CD4-positive, alpha-beta T cell treated with Interferon gamma for 1 hour (primary cell): ENCODE measurements around the gene AFF3.

Experiments
- DNase-seq: peaks from one replicate; pipeline ENCODE4 v3.0.0-alpha.2; 2020

AFF3 gene

DNA sequence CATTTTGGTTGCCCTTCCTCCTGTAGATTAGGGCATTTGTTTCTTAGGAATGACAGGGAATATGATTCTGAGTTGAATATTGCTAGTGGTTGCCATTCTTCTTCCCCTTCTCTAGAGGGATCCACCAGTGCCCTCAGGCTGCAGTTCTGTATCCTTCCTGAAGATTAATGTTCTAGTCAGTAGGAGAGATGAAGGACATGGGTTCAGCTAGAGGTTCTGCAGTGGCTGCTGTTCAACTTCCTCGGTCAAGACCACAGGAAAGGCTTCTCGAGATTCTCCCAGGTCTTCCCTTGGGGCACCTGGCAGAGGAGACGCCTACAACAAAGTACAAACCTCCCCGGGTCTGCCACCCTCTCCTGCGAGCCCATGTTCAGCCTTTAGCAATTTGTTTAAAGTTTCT, 325.5 kb downstream of the AFF3 start:
- DNase-seq: no peak

DNA sequence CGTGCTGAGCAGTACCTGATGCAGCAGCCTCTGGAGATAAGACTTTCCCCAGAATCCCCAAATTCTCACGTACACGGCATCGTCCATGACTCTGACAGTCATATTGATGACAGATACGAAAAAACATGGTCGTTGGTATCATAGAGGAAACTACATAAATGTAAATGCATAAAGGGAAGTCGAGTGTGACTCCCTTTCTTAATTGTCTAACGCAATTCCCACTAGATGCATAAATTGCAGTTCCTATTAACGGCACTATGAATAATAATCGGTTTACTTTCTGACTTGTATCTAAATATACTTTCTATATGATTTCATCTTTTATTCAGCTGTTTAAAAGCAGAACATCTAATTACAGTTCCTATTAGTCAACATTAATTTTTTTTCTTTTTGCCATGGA, 330.0 kb downstream of the AFF3 start:
- DNase-seq: no peak

DNA sequence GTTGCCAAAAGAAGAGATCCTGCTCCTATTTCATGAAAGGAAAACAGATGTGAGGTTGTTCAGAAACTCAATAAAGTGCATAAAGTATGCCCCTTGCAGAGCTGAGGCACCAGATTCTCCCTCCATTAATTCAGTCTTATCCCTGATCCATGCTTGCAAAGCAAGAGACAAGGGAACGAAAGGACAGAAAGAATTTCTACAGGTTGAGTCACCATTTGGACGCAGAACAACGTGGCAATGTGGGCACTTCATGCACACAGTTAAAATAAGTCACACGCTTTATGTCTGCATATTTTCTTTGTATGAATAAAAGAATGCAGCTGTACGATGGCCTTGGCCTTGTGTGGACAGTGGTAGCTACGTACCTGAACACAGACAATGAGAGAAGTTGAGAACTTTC, 330.8 kb downstream of the AFF3 start:
- no peak for DNase-seq

DNA sequence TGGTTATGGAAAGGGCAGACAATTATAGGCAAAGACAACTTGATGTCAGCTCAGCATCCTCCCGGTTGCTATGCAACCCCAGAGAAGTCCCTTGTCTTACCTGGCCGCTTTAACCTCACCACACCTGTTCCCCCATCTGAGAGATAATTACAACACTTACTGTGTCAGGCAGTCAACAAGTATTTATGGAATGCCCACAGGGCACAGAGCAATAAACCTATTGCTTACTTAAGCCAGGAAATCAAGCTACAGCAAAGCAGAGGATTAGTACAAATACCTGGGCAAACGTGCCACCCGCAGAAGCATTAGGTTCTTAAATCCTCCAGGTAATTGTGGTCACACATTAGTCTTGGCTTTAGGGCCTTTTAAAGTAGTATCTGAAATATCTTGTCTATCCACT, 332.2 kb downstream of the AFF3 start:
- DNase-seq: no peak

DNA sequence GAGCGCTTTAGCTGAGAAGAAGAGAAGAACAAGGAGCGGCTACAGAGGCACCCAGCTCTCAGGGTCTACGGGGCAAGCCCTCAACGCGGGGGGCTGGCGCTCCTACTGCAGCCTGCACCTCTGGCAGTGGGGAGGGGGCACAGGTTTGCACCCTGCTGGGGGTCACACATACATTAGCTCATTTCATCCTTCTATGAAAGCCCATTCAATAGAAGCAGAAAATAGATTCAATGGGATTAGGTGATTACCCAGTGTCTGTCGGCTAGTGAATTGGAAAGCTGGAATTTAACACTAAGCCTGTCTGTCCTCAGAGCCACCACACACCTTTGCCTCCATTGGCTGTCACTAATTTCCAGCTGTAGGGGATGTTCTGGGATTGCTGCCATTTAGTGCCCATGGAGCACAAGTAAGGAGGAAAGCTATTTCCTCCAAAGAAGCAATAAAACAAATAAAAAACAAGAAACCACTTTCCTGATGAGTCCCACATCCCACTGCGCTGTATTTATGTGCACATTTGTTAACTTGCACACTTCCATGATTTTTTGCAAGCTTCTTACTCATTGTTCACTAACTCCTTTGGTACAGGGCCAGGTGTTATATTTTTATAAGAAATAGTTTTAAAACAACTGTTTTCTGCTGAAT, 333.0 kb downstream of the AFF3 start:
- DNase-seq: no peak

DNA sequence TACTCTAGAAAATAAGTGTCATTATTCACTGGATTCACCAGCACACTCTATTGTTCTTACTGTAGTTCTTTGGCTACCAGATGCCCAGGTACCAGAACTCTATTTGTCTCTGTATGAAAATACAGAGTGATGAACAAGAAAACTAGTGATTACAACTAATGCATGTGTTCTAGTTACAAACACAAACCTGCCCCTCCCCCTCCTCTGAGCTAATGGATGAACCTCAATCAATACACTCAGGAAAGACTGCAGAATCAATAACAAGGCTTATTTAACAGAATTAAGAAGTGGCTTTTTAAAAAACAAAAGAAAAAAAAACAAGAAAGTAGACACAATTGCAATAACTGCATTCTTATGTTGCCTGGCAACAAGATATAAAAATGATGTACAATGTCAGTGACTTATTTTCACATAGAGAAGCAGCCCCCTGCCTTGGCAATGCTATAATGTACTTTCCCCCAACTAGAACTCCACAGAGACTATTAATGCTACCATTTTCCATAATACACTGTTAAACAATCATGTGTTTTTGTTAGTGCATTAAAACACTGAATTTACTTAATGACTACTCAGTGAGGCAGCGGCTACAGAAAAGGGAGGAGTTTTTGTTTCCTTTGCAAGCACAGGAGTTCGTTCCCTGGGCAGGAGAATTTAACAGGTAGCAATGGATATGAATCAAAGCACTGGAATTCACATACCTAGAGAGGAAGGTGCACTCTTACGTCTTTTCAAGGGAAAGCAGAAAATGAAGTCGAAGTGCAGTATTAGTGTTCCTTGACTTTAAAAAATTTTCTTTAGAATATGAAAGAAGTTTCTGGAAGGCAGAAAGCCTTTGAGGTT, 333.8 kb downstream of the AFF3 start:
- DNase-seq: no peak

DNA sequence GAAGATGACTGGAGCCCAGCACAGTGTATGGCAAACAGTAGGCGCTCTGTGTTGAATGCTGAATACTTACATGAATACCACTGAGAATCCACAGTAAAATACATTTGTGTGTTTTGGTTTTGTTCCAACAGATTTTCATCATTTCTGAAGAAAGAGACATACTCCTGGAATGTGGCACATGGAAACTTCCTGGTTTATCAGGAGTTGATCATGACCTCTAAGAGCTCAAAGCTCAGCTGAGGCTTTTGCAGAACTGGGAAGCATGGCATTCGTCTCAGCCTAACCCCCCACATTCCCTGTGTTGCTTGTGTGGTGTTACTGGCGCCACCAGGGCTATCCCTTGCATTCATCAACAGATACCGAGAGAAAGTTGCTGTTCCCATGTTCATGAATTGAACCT, 335.6 kb downstream of the AFF3 start:
- DNase-seq: no peak

DNA sequence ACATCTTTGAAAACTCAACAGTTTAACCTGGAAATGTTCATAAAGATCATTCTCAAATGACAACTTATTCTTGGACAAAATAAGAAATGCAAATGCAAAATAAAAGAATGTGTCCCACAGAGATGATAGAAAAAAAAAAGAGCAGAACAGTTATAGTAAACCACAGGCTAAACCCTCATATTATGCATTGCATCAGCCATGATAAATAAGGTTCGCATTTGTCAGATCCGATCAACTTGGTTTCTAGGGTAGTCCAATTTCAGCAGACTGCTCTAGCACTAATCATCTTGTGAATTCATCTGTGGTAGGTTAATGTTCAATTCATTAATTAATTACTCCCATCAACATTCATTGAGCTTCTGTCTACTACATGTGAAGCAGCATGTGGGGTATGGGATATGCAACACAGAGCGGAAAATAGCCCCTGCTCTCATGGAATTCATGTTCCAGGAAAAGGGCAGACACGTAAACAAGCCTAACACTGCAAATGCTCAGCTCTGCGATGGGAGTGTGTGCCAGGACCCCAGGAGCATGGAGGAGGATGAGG, 336.4 kb downstream of the AFF3 start:
- DNase-seq: no peak

DNA sequence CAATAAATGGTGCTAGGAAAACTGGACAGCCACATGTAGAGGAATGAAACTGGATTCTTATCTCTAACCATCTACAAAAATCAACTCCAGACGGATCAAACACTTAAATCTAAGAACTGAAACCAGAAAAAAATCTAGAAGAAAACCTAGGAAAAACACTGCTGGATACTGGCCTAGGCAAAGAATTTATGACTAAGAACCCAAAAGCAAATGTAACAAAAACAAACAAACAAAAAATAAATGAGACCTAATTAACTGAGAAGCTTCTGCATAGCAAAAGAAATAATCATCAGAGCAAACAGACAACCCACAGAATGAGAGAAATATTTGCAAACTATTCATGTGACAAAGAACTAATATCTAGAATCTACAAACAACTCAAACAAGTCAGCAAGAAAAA, 338.5 kb downstream of the AFF3 start:
- no peak for DNase-seq

DNA sequence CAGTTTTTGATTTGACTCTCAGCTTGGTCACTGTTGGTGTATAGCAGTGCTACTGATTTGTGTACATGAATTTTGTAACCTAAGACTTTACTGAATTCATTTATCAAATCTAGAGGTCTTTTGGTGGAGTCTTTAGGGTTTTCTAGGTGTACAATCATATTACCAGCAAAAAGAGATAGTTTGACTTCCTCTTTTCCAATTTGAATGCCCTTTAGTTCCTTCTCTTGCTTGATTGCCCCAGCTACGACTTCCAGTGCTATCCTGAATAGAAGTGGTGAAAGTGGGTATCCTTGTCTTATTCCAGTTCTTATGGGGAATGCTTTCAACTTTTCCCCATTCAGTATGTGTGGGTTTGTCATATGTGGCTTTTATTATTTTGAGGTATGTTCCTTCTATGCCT, 339.7 kb downstream of the AFF3 start:
- no peak for DNase-seq

DNA sequence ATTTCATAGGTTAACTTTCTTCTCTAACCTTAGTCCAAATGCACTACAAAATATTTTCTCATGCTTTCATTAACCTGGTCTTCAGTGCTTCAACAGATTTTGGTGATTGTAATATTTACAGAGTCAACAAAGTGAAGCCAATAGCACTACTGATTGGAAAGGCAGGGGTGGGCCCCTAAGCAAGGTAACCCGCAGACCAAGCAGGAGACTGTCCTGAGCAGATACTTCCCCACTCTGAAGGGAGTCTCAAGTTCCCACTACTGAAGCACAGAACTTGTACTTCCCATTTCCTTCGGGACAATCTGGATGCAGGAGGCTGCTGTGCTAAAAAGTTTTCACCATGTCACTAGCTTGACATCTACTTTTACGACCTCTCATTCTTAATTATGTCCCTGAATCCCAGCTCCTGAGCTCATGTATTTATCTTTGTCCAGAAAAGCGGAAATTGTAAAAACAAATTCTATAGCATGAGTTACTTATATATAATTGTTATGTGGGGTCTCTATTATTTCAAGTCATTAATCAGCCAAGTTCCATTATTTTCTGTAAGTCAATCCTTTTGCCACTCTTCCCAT, 341.0 kb downstream of the AFF3 start:
- DNase-seq: no peak

DNA sequence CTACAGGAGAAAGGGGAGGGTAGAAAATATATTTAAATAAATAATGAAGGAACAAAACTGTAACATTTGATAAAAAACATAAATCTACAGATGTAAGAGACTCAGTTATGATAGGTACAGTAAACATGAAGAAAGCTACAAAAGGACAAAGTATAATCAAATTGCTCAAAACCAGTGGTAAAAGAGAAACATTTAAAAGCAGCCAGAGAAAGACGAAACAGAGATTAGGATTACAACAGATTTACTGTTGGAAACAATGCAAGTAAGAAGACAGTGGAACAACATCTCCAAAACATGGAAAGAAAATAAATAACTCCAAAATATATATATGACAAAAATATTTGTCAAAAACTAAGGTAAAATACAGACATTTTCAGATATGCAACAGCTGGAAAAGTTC, 344.9 kb downstream of the AFF3 start:
- DNase-seq: no peak

DNA sequence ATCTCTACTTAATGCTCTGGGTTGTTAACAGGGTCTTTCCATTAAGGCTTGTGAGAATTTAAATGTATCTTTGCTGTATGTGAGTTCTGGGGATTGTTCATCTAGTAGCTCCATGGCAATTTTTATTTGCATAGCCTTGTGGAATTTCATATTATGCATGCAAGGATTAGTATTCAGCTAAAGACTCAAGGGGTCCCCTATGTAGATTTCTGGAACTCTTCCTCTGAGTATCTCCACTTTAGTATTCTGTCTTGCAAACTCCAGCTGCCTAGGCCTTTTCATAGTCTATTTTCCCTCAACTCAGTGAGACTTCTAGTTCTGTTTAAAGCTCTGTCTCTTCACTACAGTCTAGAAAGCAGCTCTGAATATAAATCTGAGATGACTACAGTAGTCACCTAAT, 348.0 kb downstream of the AFF3 start:
- no peak for DNase-seq

DNA sequence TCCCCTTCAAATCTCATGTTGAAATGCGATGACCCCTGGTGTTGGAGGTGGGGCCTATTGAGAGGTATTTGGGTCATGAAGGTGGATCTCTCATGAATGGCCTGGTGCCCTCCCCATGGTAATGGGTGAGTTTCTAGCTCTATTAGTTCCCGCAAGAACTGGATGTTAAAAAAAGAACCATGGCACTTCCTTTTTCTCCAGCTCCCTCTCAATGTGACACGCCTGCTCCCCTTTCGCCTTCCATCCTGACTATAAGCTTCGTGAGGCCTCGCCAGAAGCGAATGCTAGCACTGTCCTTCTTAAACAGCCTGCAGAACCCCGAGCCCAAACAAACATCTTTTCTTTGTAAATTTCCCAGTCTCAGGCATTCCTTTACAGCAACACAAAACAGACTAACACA, 349.4 kb downstream of the AFF3 start:
- DNase-seq: no peak

DNA sequence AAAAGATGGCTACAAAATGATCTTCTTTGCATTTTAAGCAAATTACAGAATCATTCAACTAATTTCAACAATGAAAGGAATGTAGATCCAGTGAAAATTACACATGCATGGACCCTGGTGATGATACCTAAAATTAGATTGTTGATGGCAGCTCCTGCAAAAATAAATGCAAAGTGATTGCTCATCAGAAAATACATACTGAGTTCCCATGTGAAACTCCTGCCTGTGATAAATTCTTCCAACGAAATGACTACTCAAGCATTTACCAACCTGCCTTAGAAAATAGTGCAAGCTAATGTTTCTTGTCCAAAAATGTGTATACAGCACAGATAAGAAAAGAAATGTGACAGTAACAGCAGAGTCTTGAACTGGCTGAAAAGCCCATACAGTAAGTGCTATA, 352.5 kb downstream of the AFF3 start:
- DNase-seq: no peak

DNA sequence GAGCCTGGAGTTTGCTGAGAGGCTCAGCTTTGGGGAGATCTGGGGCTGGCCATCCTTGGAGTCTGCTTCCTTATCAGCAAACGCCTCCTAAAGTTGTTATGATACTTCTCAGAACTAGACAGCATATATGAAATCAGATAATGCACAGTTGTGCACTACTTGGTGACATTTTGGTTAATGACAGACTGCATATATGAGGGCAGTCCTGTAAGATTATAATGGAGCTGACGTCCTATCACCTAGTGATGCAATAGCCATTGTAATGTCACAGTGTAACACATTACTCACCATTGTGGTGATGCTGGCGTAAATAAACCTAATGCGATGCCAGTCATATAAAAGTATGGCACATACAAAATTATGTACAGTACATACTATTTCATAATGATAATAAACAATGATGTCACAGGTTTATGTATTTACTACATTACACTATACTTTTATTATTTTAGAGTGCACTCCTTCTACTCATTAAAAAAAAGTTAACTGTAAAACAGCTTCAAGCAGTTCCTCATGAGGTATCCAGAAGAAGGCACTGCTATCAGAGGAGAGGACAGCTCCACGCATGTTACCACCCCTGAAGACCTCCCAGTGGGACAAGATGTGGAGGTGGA, 354.5 kb downstream of the AFF3 start:
- DNase-seq: no peak

DNA sequence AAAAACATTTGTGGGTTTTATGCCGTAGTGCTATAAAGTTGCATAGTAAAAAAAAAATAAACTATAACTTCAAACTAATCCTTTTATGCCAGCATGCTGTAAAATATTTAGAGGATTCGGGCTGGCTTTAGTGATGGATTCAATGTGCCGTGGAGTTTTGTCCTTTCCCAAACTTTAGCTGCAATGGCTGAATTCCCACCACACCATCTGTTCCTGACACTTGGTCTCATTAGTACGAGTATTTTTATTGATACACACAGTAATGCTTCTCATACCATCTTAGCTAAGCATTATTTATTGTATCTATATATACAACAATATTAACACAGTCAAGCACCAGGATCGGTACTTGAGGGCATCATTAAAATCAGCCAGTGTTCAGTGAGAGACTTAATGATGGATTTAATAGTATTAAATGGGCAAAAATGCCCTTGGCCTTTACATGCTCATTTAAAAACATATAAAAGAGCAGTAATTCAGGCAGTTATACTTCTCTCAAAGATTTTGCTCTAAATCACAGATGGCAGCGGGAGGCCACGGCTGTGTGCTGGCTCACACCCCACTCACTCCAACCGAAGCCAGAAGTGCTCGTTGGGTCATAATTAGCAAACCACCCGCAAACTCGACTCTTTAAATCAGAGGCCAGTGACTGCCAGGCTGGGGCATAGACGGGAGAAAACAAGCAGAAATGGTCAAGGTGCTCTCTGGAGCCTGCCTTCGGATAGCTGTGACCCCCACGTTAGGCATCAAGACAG, 355.6 kb downstream of the AFF3 start:
- no peak for DNase-seq

DNA sequence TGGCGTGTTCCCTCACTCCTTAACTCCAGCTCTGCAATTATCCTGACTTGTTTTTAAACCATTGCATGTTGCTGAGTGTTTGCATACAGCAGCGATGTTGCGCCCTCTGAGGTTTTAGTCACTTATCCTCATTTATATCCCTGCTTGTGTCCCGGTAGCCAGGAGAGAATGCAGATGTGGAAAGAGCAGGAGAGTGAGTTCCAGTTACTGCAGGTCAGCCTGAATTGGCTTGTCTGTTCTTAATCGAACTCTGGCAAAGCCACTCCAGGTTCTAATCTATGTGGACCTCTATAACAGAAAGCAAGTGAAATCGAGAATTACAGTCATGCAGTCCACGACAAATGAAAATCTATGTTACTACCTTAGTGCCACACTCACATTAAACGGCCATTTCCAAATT, 357.4 kb downstream of the AFF3 start:
- no peak for DNase-seq

DNA sequence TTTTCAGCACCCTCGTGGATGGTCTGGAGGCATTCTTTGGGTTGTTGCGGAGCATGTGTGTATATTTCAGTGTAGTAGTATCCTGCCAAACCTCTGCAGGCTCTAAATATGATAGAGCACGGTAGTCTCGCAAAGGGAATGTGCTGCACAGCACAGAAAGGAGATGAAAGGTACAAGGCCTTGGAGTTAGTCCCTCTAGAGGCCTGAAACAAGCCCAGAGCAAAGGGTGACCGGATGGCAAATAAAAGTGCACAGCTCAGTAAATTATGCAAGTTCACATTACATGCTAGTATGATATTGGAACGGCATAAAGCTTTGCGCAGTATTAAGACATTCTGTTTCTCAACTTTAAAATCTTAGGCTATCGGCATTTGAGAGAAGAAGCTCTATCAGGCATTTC, 358.1 kb downstream of the AFF3 start:
- DNase-seq: no peak

DNA sequence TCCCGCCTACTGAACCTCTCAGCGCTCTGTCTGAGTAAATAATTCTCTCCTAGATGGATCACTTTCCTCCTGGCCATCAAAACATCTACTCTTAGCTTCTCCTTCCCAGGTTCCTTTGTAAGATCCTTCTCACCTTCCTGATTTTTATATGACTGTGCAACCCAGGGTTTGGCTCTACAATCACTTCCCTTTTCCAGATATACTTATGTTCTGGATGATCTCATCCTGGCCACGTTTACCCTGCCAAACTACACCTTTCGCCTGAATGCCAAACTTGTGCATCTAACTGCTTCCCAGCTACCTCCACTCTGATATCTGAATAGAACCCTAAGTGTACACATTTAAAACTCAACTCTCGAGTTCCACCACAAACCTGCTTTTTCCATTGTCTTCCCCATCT, 362.1 kb downstream of the AFF3 start:
- no peak for DNase-seq

DNA sequence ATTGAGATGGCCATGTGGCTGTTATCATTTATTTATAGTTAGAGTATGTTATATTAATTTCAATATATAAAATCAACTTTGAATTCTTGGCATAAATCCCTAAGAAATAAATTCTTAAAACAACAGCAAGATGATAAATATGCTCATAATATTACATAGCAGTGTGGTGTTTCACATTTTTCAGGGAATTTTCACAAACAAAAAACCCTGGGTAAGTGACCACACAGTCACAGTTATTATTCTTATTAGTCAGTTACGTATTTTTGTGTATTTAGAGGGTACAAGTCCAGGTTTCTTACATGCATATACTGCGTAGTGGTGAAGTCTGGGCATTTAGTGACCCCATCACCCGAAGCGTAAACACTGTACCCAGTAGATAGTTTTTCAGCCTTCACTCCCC, 363.1 kb downstream of the AFF3 start:
- no peak for DNase-seq

DNA sequence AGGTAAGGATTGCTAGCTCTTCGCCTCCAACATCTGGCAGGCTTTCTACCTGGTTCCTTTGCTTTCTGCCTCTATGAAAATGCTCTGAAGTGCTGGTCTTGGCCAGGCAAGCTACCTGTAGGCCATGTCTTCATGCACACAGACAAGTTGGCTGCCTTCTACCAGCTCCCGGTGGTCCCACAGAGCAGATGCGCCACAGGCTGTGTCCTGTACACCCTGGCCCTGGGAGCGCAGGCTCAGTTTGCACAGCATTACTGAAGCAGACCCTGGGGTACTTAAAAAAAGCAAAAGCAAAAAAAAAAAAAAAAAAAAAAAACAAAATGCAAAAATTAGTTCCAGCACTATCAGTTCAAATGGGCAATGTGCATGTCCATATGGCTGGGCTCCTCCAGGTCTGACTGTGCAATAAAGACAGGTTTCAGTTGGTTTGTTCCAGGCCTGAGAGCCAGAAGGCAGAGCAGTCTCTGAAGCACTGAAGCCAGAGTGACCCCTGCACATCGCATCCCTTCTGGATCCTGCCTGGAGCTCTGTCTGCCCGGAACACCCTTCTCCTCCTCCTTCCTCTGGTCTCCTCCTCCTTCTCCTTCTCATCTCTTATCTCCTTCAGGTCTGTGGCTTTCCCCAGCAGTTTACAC, 364.6 kb downstream of the AFF3 start:
- no peak for DNase-seq
